Measurements from ENCODE around the gene OBI1. TPM values are rescaled to one million over a fixed set of nuclear protein-coding genes. Genes with fewer than 3 reads are reported as not detected.
A peak's percentile ranks its signal among the peaks of the same experiment; 100 is the strongest.

The OBI1 gene, protein sequence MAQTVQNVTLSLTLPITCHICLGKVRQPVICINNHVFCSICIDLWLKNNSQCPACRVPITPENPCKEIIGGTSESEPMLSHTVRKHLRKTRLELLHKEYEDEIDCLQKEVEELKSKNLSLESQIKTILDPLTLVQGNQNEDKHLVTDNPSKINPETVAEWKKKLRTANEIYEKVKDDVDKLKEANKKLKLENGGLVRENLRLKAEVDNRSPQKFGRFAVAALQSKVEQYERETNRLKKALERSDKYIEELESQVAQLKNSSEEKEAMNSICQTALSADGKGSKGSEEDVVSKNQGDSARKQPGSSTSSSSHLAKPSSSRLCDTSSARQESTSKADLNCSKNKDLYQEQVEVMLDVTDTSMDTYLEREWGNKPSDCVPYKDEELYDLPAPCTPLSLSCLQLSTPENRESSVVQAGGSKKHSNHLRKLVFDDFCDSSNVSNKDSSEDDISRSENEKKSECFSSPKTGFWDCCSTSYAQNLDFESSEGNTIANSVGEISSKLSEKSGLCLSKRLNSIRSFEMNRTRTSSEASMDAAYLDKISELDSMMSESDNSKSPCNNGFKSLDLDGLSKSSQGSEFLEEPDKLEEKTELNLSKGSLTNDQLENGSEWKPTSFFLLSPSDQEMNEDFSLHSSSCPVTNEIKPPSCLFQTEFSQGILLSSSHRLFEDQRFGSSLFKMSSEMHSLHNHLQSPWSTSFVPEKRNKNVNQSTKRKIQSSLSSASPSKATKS
- total RNA-seq (2014; rRNA removed) = 6.3 and 7.9 TPM in 2 replicates
- percentile 79 among the genes with signal in this experiment for Bru-seq, nascent RNA
- percentile 72 among the genes with signal in this experiment for BruChase-seq, experiment 1, labeled RNA remaining after a 6-hour chase
- percentile 79 among the genes with signal in this experiment for BruChase-seq, experiment 2, labeled RNA remaining after a 2-hour chase
- long read RNA-seq, transcript RNF219-201 (6 exons, 3,529 nt) = major isoform, 35 of 45 reads
- long read RNA-seq, partial matches to known transcripts = 2 of 45 reads
- long read RNA-seq, other reads (novel, unspliced or antisense) = 8 of 45 reads

- Histone ChIP-seq H3K4me1 (ENCODE audit: insufficient read depth, low read length) (peaks cover 6% of the 10 kb centered on the region; the same call in 1 of the 2 replicates), H3K9ac (ENCODE audit: low read length) (peak within 1 kb of the TSS; percentile 92), H4K20me1 (ENCODE audit: low read length) (0 out of 2 replicates have a peak, but pooled peaks cover 6% of the 10 kb centered on the region), H3K27ac (ENCODE audit: low read length) (peak within 1 kb of the TSS; percentile 60), H3F3A (ENCODE audit: low read length, unreplicated experiment) (no peaks in the 10 kb centered on the region), H3K4me2 (ENCODE audit: low read length) (peak within 1 kb of the TSS; percentile 96), H3K27me3 (ENCODE audit: low read length) (no peaks in the 10 kb centered on the region), H2AFZ (ENCODE audit: low read length) (peak within 1 kb of the TSS; percentile 95), H3K36me3 (ENCODE audit: low read depth, low read length) (no peaks in the 10 kb centered on the region; the same call in 1 of the 2 replicates), H3K9me2 (replicated peaks; ENCODE audit: low read length) (no peaks in the 10 kb centered on the region), H3K9me3 (ENCODE audit: low read length) (no peaks in the 10 kb centered on the region), H3K4me3 (ENCODE audit: low read length) (peak within 1 kb of the TSS; percentile 76), H3K79me2 (ENCODE audit: low read length) (peaks cover 49% of the 10 kb centered on the region)
- ChIA-PET POLR2A (ENCODE audit: unreplicated experiment) (no interaction called here), CTCF (no interaction called here)
- ATAC-seq (peak; percentile 93), DNase-seq (peak; percentile 80)
- no peak for TF ChIP-seq CTCF (conservative IDR thresholded peaks at IDR 0.05; ENCODE audit: low read depth, low read length)
- no peak for TF ChIP-seq EZH2phosphoT487 (IDR thresholded peaks at IDR 0.05; ENCODE audit: borderline replicate concordance, low read length)
- TF ChIP-seq EZH2 (IDR thresholded peaks at IDR 0.05; ENCODE audit: low read length, unreplicated experiment) = no peak
- no TSS peak for BruUV-seq (replicated peaks)
- intact Hi-C loops (cut with micrococcal nuclease) = loop anchor here (5.0 kb wide), 1 partner anchor 48 kb away; no protein-coding TSS in a partner anchor
Observed at GRCh38 chr13:78658630-78659449, at the start of gene OBI1. TSS of gene OBI1 (minus strand) at chr13:78659155. CDS start at chr13:78659120, 35 bp downstream.

DNA sequence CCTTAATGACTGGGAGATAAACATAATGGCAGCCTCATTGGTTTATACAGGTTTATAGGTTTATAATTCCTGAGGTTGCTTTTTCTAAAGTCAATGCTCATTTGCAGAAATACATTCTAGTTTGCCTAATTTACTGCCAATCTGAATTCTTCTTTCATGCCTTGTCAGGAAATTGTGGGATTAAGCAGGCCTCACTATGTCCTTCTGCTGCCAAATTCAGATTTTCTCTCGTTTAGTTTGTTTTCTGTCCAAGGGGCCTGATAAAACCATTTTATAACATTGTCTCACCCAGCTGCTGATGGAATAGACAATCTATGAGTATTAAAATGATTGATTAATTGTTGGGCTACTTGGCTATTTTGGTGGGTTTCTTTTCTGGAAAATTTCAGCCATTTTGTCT, 42.4 kb upstream of the OBI1 start:
- Histone ChIP-seq H3K9me2 (replicated peaks; ENCODE audit: low read length) (no peaks in the 10 kb centered on the region), H3K9me3 (ENCODE audit: low read length) (no peaks in the 10 kb centered on the region), H3K4me2 (ENCODE audit: low read length) (0 out of 2 replicates have a peak overlapping the region, but pooled peaks have one; percentile 38), H3F3A (ENCODE audit: low read length, unreplicated experiment) (no peaks in the 10 kb centered on the region), H2AFZ (ENCODE audit: low read length) (no peak overlapping the region), H3K79me2 (ENCODE audit: low read length) (no peaks in the 10 kb centered on the region), H3K9ac (ENCODE audit: low read length) (no peak overlapping the region), H3K27me3 (ENCODE audit: low read length) (no peaks in the 10 kb centered on the region), H3K4me1 (ENCODE audit: insufficient read depth, low read length) (peaks cover 24% of the 10 kb centered on the region), H4K20me1 (ENCODE audit: low read length) (no peaks in the 10 kb centered on the region), H3K36me3 (ENCODE audit: low read depth, low read length) (no peaks in the 10 kb centered on the region), H3K27ac (ENCODE audit: low read length) (no peak overlapping the region), H3K4me3 (ENCODE audit: low read length) (no peak overlapping the region)
- intact Hi-C loops (cut with micrococcal nuclease) = no loop called here
- TF ChIP-seq EZH2 (IDR thresholded peaks at IDR 0.05; ENCODE audit: low read length, unreplicated experiment) (no peak), CTCF (conservative IDR thresholded peaks at IDR 0.05; ENCODE audit: low read depth, low read length) (no peak), EZH2phosphoT487 (IDR thresholded peaks at IDR 0.05; ENCODE audit: borderline replicate concordance, low read length) (no peak)
- ChIA-PET POLR2A (ENCODE audit: unreplicated experiment) (no interaction called here), CTCF (no interaction called here)
- ATAC-seq (no peak), DNase-seq (no peak)
- BruUV-seq (replicated peaks) = no TSS peak

Data from PC-3 (cell line).